Measurements from ENCODE around the gene PARD3B. TPM values are rescaled to one million over a fixed set of nuclear protein-coding genes. Genes with fewer than 3 reads are reported as not detected.

Gene PARD3B
- total RNA-seq, 1 experiment from 2014 or later = 3.9 TPM

DNA sequence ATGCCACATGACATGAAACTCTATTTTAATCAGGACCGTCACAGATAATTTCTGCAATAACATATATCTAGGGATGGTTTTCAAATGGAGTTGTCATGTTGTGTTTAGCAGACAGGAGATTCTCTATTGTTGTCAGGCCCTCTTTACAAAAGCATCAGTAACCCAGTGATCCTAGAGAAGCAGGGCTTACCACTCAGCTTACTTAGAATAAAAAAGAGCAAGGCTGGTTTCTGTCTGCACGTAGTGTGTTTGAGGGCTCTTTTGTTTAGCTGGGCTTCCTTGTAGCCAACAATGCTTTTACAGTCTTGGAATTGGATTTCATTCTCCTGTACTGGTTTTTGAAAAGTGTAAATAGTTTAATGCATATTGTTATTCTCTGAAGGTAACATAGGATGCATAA lies 926.5 kb downstream of the PARD3B start:
- intact Hi-C loops (cut with micrococcal nuclease) = no loop called here
- Histone ChIP-seq H3K4me1 (ENCODE audit: insufficient read depth, low read length) (no peaks in the 10 kb centered on the region), H2AFZ (ENCODE audit: low read length) (no peak overlapping the region), H3K9me3 (ENCODE audit: low read length) (no peaks in the 10 kb centered on the region), H3K36me3 (ENCODE audit: low read depth, low read length) (no peaks in the 10 kb centered on the region), H3K4me3 (ENCODE audit: low read length) (no peak overlapping the region), H3K9ac (ENCODE audit: low read length) (no peak overlapping the region), H3K27ac (ENCODE audit: low read length) (no peak overlapping the region), H3K27me3 (ENCODE audit: low read length) (no peaks in the 10 kb centered on the region), H3K9me2 (replicated peaks; ENCODE audit: low read length) (no peaks in the 10 kb centered on the region), H3K79me2 (ENCODE audit: low read length) (no peaks in the 10 kb centered on the region), H3K4me2 (ENCODE audit: low read length) (no peak overlapping the region), H3F3A (ENCODE audit: low read length, unreplicated experiment) (no peaks in the 10 kb centered on the region), H4K20me1 (ENCODE audit: low read length) (no peaks in the 10 kb centered on the region)
- POLR2A ChIA-PET (ENCODE audit: unreplicated experiment) = no interaction called here
- DNase-seq (no peak), ATAC-seq (no peak)
- TF ChIP-seq EZH2 (IDR thresholded peaks at IDR 0.05; ENCODE audit: low read length, unreplicated experiment) = no peak
- TF ChIP-seq, protein P1, sequence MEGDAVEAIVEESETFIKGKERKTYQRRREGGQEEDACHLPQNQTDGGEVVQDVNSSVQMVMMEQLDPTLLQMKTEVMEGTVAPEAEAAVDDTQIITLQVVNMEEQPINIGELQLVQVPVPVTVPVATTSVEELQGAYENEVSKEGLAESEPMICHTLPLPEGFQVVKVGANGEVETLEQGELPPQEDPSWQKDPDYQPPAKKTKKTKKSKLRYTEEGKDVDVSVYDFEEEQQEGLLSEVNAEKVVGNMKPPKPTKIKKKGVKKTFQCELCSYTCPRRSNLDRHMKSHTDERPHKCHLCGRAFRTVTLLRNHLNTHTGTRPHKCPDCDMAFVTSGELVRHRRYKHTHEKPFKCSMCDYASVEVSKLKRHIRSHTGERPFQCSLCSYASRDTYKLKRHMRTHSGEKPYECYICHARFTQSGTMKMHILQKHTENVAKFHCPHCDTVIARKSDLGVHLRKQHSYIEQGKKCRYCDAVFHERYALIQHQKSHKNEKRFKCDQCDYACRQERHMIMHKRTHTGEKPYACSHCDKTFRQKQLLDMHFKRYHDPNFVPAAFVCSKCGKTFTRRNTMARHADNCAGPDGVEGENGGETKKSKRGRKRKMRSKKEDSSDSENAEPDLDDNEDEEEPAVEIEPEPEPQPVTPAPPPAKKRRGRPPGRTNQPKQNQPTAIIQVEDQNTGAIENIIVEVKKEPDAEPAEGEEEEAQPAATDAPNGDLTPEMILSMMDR (conservative IDR thresholded peaks at IDR 0.05; ENCODE audit: low read depth, low read length) = no peak
- no peak for TF ChIP-seq EZH2phosphoT487 (IDR thresholded peaks at IDR 0.05; ENCODE audit: borderline replicate concordance, low read length)
- no TSS peak for BruUV-seq (replicated peaks)
- CTCF ChIA-PET = no interaction called here

DNA sequence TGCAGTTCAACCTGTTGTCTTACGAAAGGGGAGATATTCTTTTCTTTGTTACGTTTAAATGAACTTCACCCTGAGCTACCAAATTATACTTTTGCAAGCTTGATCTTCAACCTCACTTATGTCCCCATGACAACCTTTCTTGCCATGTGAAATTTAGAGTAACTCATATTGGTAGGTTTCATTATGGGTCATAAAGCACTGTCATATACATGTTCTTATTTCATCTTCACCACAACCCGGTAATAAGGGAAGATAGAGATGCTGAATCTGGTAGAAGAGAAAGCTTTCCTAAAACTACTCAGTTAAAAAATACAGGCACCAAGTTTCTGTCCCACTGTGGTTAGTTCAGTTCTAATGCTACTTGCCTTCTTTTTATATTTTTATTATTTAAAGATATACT lies 928.5 kb downstream of the PARD3B start:
- intact Hi-C loops (cut with micrococcal nuclease) = no loop called here

More for the DNA sequence above, 928.5 kb downstream of the PARD3B start:
- Histone ChIP-seq H2AFZ (ENCODE audit: low read length) (no peak overlapping the region), H3K4me2 (ENCODE audit: low read length) (no peak overlapping the region), H3K27ac (ENCODE audit: low read length) (no peak overlapping the region), H3K4me3 (ENCODE audit: low read length) (no peak overlapping the region), H3K27me3 (ENCODE audit: low read length) (no peaks in the 10 kb centered on the region), H3K9me2 (replicated peaks; ENCODE audit: low read length) (no peaks in the 10 kb centered on the region), H3K9me3 (ENCODE audit: low read length) (no peaks in the 10 kb centered on the region), H3K4me1 (ENCODE audit: insufficient read depth, low read length) (0 out of 2 replicates have a peak, but pooled peaks cover 8% of the 10 kb centered on the region), H3K79me2 (ENCODE audit: low read length) (no peaks in the 10 kb centered on the region), H3K9ac (ENCODE audit: low read length) (no peak overlapping the region), H3K36me3 (ENCODE audit: low read depth, low read length) (no peaks in the 10 kb centered on the region), H4K20me1 (ENCODE audit: low read length) (no peaks in the 10 kb centered on the region), H3F3A (ENCODE audit: low read length, unreplicated experiment) (no peaks in the 10 kb centered on the region)
- no peak for TF ChIP-seq EZH2 (IDR thresholded peaks at IDR 0.05; ENCODE audit: low read length, unreplicated experiment)
- TF ChIP-seq EZH2phosphoT487 (IDR thresholded peaks at IDR 0.05; ENCODE audit: borderline replicate concordance, low read length) = no peak
- TF ChIP-seq, protein P1 (conservative IDR thresholded peaks at IDR 0.05; ENCODE audit: low read depth, low read length) = no peak
- POLR2A ChIA-PET (ENCODE audit: unreplicated experiment) = no interaction called here
- CTCF ChIA-PET = no interaction called here
- no peak for DNase-seq
- no peak for ATAC-seq
- BruUV-seq (replicated peaks) = no TSS peak

Measured in PC-3 (cell line).